Measurements from ENCODE around the gene SLC26A1.
"Not testable (repeated sequence)": the region's sequence is repeated elsewhere in the genome, so short reads cannot be mapped to it uniquely, and the experiment has no call there.

SLC26A1 gene

DNA sequence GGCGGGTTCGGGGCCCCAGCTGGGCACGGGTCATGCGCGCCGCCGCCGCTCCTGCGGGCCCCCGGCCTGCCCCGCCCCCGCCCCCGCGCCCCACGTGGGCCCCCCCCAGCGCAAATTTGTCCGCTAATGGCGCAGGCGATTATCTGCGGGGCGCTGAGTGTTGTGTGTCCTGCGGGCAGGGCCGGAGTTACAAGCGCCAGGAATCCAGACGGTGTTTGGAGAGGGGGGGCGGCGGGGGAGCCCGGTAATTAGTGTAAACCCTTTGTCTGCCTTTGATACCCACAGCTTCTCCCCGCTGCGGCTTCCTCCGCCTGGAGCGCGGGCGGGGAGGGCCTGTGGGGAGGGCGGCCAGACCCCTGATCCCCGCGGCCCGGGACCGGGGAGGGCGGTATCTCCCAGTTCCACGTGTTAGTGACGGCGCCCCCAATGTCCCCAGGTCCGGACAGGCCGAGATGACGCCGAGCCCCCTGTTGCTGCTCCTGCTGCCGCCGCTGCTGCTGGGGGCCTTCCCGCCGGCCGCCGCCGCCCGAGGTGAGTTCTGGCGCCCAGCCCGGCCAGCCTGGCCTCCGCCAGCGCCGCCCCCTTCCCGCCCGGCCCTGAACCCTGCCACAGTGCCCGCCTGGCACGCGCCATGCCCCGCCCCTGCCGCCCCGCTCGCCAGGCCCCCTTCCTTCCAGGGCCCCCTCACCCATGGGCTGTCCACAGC is 19.0 kb upstream of the SLC26A1 start:
- peak; percentile 67 for DNase-seq

DNA sequence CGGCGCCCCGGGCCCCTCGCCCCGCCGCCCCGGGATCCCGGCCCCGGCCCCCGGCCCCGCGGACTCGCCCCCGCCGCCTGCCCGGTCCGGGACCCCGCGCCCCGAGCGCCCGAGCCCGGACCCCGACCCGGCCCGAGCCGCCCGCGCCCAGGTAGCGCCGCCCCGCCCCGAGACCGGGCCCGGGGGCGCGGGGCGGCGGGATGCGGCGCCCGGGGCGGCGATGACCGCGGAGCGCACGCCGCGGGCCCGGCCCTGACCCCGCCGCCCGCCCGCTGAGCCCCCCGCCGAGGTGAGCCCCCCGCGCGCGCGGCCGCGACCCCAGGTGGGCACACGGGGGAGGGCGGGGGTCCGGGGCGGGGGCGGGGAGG is 18.4 kb upstream of the SLC26A1 start:
- DNase-seq: no peak

DNA sequence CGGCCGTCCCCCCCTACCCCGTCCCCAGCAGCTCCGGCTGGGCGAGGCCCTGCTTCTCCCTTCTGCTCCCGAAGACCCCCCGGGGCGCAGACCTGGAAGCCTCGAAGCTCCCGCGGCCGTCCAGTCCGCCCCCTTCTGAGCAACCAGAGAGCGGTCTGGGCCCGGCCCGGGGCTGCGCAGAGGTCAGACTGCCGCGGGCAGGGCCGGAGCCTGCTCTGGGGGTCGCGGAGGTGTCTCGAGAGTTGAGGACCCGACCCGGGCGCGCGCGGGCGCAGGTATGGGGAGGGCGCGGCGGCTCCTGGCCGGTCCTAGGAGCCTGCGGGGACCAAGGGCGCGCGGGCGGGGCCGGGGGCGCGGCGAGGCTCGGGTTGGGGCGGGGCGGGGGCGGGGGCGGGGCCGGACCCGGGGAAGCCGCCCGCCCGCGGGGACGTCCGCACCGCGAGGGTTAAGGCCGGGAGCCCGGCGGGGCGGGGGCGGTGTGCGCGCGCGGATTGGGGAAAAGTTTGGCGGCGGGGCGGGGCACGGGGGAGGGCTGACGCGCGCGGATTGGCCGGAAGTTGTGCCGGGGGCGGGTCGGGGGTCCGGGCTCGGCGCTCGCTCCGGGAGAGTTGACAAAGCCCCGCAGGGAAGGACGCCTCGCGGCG is 17.9 kb upstream of the SLC26A1 start, which contains the start of gene FGFRL1:
Gene FGFRL1 (plus strand): TSS at position 605 of the 644 bp plus-strand sequence. CDS start 860 bp downstream, outside the sequence.
- DNase-seq: peak; percentile 96

DNA sequence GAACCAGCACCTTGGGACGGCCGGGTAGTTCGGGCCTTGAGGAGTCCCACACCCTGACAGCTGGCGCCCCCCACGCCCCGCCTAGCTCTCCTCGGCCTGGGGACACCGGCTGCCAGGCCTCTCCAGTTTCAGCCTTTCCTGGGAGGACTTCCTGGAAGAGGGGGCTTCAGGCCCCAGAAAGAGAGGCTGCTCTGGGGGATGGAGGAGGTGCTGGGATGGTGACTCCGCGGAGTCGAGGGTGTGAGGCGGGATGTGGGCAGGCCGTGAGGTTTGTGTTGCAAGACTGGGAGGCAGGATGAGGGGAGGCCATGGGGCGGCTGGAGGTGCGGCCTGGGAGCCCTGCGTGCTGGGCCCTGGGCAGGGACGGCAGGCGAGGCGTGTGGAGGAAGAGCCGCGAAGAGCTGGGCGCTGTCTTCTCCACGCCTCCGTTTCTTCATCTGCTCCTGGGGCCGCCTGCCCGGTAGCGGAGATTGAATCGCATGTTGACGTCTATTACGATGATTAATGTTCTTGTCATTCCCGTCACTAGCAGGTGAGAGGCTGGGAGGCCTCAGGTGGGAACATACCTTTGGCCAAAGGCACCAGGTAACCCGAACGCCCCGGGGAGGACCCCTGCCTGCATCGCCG is 17.3 kb upstream of the SLC26A1 start:
- peak; percentile 70 for DNase-seq

DNA sequence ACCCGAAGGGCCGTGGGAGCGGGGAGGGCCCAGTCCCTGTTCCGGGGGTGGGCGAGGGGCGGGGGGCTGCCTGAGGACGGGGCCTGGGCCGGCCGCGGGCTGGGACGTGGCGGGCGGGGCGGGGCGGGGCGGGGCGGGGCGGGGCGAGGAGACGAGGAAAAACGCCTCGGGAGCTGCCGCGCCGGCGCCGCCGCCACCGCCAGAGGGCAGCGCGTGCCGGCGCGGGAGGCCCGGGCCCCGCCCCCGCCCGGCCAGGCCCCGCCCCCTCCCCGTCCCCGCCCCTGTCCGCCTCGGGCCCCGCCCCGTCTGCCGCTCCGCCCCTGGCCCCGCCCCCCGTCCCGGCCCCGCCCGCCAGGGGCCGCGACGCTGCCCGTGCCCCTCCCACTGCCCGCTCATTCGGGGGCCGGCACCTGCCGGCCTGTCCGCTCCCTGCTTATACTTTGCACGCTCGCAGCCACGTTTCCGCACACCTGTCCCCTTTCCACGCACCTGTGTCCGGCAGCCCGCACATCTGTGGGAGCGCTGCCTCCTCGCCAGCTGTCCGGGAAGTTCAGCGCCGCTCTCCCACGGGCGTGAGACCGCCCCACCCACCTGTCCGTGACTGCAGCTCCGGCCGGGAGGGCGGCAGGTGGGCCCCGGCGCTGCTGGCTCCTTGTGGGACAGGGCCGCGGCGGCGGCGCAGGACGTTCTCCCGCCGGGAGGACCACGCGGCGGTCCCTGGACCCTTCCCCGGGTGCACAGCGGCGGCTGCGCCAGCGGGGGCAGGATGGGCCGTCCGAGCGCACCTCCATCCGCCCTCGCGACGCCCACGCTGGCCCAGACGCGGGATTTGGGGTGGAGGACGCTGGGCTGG is 16.6 kb upstream of the SLC26A1 start:
- DNase-seq: peak; percentile 81

DNA sequence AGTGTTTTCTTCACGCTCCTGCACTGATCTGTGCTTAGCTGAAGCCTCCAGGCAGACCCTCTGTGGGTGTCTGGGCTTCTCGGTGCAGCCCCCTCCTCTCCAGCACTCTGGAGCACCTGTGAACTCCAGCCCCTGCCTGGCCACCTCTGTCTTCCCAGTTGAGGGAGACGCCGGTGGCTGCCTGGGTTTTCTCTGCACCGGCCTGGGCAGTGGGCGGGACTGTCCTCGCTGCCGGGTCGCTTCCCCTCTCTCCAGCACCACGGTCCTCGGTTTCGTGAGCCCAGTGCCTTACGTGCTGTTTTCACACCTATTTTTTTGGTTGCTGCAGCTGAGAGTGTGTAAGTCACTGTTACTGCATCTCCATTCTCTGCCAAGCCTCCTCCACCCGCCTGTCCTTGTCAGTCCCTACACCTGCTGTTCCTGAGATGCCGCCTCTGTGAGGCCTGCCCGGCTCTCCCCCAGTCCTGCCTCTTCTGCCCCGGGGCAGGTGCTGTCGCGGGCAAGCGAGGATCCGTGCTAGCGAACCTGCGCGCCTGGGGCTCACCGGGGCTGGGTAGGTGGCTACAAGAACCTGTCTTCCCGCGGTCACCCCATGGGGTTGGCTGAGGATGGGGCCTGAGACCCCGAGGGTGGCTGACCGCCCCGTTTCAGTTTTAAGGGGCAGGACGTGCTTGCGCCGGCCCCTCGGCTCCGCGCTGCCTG is 15.8 kb upstream of the SLC26A1 start:
- DNase-seq: no peak

DNA sequence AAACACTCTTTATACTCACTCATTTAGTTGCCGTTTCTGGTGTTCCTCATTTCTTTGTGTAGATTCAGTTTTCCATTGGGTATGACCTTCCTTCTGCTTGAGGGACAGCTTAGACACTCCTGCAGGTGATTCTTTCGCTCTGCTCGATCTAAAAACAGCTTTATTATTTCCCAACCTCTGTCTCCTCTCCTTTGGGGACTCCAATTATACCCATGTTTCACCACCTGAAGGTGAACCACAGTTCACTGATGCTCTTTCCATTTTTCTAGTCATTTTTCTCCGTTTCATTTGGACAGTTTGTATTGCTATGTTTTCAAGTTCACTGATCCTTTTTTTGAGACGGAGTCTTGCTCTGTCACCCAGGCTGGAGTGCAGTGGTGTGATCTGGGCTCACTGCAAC is 13.7 kb upstream of the SLC26A1 start:
- DNase-seq: no peak

DNA sequence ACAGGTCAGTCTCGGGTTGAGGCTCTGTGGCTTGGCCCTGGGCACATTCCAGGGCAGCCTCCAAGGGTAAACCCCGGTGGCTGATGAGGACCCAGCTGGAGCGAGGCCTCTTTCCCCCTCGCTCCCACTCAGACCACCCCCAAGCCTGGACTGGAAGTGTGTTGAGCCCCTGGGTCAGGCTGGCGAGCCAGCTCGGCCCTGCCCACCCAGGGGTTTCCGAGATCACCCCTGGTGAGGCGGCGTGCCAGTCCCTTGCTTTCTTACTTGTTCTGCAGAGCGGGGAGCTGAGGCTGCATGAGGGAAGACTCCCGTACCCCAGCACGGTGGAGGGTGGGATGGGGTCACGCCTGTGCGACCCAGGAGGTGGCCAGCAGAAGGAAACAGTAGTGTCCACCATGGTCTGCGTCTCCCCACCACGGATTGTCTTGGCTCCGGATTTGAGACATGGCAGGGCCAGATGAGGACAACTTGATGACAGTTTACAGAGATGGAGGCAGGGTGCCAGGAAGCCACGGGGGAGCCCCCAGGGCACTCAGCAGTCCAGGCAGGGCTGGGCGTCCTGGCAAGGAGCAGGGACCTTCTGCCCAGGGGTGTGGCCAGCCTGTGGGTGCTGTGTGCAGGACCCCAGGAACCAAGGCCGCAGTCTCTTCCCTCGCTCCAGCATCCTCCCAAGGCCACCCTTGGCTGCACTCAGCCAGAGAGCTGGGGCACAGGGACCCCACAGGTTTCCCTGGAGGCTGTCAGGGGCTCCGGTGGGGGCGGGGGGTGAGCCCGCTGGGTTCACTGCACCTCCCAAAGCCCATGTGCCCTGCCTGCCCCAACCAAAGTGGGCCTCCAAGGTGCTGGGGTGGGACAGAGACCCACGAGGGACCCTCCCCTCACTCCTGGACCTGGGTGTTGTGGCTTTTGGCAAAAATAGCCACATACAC is 11.6 kb upstream of the SLC26A1 start:
- DNase-seq: no peak

DNA sequence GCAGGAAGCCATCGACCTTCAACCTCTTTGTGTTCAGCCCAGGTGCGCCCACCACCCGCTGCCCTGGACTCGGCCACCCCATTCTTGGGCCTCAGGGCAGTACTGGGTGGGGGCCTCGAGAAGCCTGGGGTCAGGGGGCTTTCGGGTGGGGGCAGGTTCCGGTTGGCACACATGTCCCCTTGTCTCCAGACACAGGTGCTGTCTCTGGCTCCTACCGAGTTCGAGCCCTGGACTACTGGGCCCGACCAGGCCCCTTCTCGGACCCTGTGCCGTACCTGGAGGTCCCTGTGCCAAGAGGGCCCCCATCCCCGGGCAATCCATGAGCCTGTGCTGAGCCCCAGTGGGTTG is 10.8 kb upstream of the SLC26A1 start:
- no peak for DNase-seq

DNA sequence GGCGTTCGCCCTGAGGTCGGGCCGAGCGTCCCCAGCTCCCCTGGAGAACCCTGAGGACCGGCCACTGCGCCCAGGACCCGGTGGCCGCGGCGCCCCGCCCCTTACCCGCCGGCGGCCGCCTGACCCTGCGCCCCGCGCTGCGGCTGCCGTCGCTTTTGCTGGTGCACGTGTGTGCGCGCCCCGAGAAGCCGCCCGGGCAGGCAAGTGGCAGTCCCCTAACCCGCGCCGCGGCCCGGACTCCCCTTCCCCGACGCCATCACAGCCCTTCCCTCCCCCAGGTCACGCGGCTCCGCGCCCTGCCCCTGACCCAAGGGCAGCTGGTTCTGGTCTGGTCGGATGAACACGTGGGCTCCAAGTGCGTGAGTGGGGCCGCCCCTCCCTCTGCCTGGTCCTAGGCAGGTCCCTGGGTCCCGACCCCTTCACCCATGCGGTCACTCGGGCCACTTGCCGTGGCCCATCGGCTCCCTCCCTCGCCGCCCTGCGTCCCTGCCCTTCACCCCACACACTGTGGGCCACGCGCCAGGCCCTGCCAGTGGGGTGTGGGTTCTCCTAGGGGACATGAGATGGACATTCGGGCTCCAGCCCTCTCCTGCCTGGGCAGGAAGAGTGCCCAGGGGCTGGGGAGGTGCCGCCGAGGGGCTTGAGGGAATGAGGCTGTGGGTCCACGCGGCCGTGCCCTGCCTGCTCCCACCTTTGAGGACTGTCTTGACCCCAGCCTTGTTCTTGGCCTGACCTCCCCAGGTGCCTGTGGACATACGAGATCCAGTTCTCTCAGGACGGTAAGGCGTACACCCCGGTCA is 10.3 kb upstream of the SLC26A1 start:
- DNase-seq: no peak

DNA sequence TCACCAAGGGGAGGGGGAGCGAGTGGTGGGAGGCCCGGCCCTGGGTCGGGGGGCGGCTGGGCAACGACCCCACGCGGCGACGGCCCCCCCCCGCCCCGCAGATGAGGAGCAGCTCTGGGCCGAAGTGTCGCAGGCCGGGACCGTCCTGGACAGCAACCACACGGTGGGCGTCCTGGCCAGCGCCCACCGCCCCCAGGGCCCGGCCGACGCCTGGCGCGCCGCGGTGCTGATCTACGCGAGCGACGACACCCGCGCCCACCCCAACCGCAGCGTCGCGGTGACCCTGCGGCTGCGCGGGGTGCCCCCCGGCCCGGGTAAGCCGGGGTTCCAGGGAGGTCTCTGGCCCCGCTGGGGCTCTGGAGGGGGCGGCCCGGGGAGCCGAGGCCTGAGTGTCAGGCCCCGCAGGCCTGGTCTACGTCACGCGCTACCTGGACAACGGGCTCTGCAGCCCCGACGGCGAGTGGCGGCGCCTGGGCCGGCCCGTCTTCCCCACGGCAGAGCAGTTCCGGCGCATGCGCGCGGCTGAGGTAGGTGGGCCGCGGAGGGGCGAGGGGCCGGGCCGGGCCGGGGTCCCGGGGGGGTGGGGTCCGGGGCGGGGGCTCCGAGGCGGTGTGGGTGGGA is 9.5 kb upstream of the SLC26A1 start:
- DNase-seq: no peak

DNA sequence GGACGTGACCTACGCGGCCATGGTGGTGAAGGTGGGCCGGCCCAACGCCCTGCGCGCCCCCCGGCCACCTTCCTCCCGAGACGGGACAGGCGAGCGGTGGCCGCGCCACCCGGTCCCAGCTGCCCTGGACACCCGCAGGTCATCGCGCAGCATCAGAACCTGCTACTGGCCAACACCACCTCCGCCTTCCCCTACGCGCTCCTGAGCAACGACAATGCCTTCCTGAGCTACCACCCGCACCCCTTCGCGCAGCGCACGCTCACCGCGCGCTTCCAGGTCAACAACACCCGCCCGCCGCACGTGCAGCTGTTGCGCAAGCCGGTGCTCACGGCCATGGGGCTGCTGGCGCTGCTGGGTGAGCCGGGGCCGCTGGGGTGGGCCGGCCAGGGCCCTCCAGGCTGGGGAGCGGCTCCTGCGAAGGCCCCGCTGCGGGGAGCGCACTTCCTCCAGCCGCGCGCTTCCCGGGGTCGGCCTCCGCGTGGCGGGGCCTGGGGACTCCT is 9.0 kb upstream of the SLC26A1 start:
- DNase-seq: no peak

DNA sequence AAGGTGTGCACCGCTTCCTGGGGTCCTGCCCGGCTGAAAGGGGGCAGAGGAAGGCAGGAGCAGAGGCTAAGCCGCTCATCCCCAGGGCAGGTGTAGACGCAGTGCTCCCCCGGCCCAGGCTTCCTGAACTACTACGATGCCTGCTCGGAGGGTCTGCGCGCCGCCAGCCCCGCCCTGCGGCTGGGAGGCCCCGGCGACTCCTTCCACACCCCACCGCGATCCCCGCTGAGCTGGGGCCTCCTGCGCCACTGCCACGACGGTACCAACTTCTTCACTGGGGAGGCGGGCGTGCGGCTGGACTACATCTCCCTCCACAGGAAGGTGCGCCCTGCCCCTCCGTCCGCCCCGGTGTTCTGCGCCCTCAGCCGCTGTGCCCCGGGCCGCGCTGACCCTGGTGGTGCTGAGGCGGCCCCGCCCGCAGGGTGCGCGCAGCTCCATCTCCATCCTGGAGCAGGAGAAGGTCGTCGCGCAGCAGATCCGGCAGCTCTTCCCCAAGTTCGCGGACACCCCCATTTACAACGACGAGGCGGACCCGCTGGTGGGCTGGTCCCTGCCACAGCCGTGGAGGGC is 8.4 kb upstream of the SLC26A1 start:
- DNase-seq: no peak

DNA sequence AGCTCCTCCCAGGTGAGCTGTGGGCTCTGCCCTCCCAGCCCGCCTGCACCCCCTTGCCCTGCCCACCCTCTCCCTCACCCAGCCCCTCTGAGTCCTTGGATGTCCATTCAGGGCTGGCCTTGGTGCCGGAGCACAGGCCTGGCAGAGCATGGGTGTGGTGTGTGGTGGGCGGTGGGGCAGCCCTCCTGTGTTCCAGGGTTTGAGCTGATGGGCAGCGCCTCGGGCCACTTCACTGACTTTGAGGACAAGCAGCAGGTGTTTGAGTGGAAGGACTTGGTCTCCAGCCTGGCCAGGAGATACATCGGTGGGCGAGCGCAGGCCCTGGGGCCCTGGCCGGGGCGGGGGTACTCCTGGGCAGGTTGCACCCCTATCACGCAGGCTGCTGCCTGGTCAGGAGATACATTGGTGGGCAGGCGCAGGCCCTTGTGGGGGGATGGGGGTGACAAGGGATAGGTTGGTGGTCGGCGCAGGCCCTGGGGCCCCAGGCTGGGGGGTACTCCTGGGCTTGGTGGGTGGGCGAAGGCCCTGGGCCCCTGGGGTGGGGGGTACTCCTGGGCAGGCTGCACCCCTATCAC is 7.6 kb upstream of the SLC26A1 start:
- no peak for DNase-seq

DNA sequence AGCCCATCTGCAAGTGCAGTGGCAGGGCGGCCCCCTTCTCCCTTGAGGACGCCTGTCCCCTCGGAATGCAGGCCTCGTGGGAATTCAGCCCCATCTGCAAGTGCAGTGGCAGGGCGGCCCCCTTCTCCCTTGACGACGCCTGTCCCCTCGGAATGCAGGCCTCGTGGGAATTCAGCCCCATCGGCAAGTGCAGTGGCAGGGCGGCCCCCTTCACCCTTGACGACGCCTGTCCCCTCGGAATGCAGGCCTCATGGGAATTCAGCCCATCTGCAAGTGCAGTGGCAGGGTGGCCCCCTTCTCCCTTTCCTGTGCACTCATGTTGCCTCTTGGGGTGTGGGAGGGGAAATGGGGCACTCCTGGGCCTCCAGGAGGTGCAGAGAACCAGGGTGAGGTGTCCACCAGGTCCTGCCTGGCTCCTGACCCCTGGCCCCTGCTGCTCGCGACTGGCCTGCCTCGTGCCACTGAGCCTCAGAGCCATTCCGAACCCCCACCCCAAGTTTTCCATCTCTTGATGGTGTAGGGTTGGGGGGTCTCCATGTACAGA is 6.8 kb upstream of the SLC26A1 start:
- DNase-seq: no peak

DNA sequence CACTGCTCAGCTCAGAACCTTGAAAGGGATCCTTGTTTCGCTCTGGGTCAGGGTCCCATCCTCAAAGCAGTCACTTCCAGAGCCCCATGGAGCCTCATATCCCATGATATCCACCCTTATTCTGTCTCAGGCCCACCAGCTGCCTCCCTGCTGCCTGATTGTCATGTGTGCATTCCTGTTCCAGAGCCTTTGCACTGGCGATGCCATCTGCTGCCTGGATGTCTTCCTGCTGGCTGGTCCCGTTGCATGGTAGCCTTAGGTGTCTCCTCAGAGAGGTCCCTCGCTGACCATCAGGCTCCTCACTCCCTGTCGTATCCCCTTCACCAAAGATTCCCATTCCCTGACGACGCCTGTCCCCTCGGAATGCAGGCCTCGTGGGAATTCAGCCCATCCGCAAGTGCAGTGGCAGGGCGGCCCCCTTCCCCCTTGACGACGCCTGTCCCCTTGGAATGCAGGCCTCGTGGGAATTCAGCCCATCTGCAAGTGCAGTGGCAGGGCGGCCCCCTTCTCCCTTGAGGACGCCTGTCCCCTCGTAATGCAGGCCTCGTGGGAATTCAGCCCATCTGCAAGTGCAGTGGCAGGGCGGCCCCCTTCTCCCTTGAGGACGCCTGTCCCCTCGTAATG is 6.1 kb upstream of the SLC26A1 start:
- DNase-seq: not testable (repeated sequence)

DNA sequence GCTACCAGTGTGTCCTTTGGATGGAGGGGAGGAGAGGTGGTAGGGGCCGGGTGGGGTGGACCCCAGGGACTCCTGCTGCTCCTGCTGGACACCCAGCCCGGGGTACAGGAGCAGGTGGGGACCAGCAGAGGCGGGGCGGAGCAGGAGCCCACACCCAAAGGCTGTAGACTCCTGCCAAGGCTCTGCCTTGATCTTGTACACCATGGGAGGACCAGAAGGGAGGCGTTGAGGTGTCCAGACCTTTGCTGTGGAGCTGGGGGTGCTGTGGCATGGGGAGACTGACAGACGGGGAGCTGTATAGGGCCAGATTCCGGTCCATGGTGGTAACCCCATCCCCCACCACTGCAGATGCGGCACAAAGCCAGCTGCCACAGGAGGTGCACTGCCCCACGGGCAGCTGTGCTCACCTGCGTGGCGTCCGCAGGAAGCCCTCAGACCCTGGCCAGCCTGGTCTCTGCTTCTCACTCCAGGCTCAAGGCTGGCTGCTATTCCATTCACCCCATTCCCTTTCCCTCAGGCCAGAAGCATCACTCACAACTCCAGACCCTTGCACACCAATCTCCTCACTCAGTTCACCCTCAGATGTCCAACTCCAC is 5.0 kb upstream of the SLC26A1 start:
- no peak for DNase-seq

Data from right hindlimb (tissue), 1 donor.